GM19240 (cell line): Measurements from ENCODE around the gene AEBP1.

Source experiments
- DNase-seq: peaks from one replicate; pipeline ENCODE4 v3.0.0; 2011; ENCODE audit warnings: low spot score; ENCODE audit not compliant: insufficient read length

The AEBP1 gene

DNA sequence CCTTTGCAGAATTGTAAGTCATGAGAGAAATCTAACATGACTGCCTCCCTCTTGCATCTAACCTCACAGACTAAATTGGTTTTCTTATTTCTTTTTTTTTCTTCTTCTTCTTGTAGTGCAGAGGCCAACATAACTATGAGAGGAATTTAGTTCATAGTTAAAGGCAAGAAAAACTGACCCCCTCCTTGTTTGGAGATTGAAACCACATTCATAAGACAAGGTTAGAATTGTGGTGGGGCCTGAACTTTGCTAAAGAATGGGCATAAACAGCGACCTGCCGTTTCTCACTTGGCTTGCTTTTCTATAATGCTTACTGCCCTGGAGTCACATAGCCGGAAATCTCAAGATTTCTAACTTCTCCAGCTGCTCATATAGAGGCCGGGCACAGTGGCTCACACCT lies 19.4 kb upstream of the AEBP1 start:
- no peak for DNase-seq

DNA sequence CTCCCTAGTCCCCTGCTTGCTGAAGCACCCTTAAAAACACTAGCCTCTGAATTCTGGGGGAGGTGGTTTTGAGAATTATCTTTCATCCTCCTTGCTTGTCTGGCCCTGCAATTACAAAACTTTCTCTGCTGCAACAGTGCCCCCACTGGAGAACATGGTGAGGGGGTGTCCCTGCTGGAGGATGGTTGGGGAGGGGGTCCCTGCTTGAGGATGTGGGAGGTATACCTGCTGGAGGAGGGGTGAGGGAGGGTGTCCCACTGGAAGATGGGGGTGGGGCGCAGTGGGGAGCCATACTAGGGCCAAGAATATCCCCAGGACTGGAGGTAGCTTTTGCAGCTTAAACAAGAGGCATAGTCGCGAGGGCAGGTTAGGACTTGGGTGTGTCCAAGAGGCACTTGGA lies 18.6 kb upstream of the AEBP1 start:
- no peak for DNase-seq

DNA sequence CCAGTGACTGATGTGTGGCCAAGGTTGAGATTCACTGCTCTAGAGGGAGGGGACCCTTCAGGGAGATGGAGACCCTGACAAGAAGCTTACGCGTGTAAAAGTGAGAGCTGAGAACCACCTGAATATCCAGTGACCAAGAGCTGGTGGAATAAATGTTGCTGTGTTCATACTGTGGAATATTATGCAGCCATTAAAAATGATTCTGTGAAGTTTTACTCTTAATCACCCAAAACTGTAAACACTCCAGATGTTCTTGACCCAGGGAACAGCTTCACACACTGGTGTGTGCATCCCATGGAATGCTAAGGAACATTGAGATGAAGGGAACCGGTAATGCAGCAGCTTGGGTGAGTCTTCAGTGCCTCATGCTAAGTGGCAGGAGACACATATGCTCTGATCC lies 17.5 kb upstream of the AEBP1 start:
- no peak for DNase-seq

DNA sequence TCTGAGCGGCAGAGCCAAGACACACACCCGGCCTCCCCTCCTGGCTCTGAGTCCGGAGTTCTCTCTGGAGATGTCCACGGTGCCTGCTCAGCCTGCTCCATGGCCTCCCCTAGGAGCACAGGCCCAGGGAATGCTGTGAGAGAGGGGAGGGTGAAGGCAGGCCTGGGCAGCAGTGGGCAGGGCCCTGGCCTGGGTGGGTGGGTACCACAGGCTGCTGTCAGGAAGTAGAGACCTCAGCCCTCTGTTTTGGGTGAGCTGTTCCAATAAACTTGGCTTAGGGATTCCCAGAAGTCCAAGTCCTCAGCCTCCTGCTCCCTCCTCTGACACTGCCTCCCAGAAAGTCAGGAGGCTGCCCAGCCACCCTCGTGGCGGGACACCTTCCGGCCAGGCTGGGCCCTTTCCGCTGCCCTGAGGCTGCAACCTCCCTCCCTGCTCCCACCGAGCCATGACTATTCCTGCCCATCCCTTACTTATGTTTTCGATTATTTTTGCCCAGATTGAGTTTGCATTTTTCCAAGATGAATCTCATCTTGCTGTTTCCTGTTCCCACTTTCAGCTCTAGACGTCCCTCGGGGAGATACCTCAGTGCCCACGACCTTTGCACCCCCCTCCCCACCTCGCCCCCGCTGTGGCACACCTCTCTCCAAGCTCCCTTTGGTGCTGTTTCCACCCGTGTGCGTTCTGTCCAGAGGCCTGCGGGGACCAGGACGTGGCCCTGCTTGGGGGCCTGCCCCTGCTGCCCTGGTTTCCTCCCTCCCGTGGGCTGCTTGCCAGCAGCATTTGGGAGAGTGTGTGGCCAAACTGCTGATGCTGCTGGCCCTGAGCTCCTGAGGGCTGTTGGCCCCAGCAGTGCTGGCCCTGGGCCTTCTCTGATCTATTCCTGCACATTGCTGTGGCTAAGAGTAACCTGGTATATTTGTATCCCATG lies 16.0 kb upstream of the AEBP1 start:
- no peak for DNase-seq

DNA sequence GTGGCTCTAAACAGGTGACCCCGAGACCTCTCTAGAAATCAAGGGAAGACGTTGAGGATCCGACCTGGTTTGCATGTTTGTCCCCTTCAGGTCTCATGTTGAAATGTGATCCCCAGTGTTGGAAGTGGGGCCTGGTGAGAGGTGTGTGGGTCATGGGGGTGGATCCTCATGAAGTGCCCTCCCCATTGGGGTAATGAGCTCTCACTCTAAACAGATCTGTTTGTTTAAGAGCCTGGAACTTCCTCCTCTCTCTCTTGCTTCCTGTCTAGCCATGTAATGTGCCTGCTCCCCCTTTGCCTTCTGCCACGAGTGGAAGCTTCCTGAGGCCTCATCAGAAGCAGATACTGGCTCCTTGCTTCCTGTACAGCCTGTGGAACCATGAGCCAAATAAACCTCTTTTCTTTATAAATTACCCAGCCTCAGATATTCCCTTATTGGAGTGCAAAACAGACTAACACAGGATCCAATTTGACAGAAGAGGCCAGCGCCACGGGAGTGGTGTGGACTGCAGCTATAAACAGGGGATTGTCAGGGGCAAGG lies 11.0 kb upstream of the AEBP1 start:
- DNase-seq = no peak

DNA sequence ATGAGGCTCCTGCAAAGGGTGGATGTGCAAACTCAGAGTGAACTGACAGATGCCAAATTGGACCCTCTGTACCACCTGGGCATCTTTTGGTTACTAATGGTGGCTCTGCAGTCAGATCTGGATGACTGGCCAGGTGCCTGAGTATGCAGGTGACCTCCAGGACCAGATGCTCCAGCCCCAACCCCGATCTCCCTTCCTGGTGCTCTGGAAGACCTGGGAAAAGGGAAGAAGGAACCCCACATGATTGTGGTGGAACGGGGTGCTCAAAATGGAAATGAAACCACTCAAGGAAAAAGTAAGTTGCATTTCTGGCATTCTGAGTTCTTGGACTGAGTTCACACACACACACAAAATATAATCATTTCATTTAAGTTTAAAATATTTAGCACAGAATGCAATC lies 9.8 kb upstream of the AEBP1 start:
- DNase-seq = no peak

DNA sequence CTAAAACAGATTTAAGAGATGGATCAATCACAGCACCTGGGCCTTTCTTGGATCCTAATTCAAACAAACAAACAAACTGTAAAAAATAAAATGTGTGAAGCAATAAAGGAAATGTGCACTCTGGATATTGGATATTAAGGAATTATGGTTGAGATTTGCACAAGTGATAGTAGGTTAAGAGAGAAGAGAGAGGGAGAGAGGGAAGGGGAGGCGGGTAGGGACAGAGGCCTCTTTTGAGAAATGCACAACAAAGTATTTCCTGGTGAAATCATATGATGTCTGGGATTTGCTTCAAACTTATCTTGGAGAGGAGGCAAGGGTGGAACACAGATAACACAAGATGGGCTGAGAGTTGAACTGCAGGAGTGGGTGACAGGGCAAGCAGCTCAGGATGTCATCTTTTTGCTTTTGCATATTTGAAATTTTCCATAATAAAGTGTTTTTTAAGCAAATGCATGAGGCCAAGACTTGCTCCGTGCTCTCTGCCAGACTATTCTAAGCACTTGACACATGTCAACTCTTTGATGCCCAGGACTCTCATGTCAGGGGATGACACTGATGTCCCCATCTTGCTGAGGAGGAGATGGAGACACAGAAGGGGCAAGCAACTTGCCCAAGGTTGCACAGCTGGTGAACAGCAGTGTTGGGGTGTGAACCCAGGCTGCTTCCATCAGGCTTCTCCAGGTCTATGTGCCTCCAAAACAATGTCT lies 9.1 kb upstream of the AEBP1 start:
- no peak for DNase-seq

DNA sequence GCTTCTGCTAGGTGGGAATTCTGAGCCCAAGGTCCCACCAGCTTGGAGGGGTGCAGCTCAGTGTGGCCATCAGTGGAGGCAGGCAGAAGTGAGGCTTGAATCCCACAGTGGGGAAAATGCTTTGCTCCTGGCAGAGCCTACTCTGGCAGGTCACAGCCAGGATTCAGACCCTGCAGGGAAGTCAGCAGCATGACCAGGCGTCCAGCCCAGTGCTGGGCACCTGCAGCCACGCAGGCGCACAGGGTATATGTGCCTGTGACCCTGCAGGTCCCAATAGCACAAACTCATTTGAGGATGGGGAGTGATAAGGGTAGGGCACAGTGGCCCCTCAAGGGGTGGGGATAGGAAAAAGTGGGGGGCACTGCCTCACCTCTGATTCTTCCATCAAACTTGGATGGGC lies 8.4 kb upstream of the AEBP1 start:
- no peak for DNase-seq

DNA sequence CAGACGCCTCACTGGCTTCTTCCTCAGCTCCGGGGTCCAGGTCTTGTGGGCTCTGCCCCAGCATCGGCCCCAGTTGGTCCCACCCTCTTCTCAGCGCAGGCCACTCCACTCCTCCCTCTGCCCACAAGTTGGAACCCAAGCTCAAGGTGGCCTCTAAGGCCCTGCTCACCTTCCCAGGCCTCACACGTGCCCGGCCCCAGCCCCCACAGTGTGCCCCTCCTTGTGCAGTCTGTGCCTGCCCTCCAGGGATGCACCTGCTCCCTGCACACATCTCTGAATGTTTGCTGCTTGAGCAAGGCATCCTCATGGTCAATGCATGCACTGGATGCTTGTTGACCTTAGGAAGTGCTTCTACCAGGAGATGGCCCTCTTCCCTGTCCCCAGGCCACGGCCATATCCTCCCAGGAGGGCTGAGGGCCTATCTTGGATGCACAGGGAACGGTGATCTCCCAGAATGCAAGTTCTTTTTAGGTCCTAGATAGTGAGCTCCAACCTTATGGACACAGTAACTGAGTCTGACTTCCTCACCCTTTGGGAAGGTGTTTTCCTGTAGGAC lies 7.7 kb upstream of the AEBP1 start:
- DNase-seq = no peak

DNA sequence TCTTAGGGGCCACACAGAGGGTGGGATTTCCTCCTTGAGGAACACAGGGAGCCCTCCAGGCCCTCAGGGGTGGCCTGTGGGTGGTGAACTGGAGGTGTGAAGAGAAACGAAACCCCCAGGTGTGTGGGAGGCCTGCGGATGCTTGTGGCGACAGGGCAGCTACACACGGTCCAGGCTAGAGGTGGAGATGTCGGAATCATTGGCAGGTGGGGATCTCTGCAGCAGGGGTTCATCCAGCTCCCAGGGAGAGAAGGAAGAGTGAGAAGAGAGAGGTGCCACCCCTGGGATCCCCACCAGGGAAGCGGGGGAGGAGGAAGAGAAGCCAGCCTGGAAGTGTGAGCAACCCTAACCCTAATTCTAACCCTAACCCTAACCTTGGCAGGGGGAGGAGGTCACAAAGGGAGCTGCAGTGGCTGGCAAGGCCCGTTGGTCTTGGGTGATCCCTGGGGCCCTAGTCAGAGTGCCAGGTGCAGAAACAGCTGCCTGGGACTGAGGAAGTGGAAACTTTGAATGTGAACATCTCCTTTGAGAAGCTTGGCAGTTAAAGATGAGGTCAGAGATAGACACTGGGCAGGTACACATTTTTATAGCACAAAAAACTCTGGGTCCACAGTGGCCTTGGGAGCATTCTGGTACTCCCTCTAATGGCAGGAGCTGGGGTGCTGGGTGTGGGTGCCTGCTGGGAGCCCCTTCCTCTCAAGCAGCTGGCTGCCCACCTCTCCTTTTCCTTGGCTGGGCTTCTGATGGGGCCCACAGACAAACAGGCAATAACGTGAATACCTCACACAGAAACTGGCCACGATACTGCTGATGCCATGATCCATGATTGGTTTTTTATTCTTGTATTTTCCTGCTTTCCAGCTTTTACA lies 6.8 kb upstream of the AEBP1 start:
- DNase-seq = no peak

DNA sequence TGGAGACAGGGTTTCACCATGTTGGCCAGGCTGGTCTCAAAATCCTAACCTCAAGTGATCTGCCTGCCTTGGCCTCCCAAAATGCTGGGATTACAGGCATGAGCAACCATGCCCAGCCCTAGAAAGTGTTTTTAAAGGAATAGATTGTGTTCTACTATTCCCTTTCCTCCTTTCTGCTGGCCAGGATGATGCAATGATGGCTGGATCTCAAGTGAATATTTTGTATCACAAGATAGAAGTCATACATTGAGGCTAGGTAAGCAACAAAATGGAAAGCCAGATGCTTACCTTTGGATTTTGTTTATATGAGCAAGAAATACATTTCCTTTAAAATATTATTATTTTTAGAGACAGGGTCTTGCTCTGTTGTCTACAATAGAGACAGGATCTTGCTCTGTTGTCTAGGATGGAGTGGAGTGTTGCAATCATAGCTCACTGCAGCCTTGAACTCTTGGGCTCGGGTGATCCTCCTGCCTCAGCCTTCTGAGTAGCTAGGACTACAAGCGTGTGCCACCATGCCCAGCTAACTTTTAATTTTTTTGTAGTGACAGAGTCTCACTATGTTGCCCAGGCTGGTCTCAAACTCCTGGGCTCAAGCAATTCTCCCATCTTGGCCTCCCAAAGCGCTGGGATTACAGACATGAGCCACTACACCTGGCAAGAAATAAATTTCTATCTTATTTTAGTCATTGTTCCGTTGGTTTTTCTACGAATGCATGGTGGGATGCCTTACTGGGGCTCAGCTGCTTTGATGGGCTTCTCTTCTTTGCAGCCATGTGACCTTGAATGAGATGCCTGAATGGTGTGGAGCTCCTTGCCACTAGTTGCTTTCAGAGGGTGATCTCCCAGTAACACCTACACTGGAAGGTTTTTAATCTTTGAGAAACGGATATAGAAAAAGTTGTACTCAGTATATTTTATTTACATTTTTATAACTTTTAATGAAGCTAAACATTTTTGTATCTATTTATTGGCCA lies 5.8 kb upstream of the AEBP1 start:
- no peak for DNase-seq

DNA sequence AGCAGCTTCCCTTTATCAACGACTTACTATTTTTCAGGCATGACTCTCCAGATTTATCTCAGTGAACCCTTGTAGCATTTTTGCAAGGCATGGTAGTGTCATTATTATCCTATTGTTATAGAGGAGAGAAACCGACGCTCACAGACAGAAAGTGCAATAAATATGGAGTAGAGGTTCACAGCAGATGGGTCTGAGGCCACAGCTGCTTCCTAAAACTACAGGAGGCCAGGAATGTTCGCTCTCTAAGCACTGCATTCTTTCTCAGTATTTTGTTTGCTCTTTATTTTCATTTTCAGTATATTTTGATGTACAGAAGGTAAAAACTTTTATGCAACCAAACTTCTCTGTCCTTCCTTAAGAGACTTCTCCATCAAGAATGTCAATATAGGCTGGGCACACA lies 4.5 kb upstream of the AEBP1 start:
- no peak for DNase-seq

DNA sequence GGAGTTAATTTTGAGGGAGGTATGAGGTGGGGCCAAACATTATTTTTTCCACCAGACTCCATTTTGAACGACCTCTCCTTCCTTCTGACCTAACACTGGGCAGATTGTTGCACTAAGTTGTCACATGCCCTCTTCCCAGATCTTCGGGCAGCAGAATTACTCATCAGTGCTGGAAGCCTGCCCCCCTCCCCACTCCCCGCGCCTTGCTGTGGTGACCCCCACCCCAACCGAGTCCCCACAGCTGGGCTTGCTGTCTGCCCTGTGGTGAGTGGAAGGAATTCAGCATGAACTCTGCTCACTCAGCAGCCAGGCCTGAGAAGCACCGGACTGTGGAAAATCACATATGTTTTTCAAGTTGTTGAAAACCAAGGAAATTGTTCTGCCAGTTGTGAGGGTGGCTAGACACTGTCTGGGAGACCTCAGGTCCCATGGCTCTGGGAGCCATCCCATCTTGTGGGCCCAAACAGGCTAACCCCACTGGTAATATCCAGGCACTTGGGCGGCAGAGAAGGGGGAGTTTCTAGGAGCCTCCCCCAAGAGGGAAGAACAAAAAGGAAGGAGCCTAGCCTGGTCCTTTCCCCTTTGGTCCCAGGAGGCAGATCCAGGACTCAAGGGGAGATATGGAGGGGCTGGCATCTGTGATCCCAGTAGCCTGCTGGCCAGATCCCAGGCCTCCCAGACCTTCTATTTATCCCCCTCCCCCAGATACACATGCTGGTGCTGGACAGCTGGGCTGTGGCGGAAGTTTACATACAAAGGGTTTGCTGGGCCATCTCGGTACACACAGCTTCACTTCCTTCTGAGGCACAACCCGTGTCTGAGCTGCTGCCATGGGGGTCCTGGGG lies 3.5 kb upstream of the AEBP1 start:
- DNase-seq = no peak

DNA sequence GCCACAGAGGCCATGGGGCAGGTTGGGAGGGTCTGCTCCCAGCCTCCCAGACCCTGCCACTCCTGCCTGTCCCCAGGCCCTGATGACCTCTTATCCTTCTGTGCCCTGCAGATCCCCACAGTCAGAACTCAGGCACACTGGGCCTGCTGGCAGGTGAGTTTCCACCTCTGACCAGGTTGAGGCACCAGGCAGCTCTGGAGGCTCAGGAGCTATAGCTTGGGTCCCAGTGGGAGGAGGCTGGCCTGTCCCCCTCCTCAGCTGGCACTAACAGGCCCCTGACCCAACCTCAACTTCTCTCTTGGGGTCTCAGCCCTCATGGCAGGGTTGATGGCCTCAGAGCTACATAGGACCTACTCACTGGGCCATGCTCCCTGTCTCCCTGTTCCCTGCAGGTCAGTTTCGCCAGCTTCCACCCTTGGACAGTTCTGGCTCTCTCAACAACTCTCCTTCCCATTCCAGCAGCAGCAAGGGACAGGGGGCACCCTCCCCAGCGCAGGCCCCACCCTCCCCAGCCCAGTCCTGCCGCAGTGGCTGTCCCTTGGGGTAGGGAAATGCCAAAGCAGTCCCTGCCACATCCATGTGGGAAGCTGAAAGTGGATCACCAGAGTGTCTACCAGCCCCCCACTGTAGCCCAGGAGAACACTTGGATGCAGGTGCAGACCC lies 2.7 kb upstream of the AEBP1 start:
- DNase-seq = no peak

DNA sequence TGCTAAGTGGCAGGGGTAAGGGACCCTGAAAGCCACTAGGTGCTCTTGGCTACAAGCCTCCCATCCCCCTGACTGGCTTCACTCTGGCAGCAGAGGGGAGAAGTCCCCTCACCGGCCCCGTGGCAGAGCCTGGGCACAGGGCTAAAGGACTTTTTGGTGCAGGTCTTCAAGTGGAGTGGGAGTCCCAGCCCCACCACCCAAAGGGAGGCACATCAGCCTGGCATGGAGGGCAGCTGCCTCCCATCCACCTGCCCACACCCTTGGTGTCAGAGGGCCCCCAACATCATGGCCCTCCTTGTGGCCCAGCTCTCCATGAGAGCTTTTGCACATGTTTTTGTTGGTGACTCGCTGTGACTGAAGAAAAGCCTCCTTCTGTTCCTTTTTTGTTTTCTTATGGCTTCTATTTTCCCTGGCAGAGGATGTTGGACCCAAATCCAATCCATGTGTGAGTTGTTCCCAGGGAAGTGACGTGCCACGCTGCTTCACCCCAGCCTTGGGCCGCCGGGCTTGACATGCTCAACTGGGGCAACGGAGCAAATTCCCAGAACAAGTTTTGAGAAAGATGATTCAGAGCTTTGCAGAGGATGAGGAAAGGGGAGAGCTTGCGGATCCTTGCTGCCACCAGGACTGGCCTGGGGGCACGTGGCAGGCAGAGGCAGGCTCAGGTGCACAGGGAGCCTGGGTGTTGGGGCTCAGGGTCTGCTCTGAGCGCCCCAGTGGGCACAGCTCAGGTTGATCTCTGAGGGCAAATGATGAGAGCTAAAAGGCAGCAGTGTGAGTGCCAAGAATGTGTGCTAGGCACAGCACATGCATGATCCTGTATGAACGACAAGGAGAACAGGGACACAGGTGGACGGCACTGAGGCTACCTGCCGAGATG lies 1.9 kb upstream of the AEBP1 start:
- DNase-seq = no peak

DNA sequence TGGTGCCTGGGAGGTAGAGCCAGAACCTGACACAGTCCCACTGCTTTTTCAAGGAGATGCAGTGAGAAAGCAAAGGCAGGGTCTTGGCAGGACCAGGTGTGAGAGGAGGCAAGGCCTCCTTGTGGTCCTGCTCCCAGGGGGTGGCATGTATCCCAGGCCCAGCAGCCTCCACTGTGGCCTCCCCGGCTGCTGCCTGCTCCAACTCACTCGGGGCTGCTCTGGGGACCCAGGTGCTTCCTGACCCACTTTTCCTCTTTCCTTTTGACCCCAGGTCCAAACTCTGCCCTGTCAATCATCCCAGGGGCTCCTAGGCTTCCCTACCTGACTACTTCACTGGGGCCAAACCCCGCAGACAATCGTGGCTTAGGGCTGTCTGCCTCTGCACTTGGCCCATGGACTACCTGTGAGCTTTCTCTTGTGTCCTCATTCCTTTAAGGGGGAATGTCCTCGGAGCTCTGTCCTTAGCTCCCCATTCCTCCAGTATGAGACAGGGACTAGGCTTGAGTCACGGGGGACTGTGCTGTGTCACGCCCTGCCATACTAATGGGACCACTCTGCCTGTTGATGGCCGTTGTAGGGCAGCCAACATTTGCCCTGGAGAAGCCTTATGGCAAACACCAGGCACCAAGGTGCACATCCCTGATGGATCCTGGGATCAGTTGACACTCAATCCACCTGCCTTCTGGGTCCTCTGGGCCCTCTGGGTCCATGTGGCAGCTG lies 1.1 kb upstream of the AEBP1 start:
- no peak for DNase-seq

DNA sequence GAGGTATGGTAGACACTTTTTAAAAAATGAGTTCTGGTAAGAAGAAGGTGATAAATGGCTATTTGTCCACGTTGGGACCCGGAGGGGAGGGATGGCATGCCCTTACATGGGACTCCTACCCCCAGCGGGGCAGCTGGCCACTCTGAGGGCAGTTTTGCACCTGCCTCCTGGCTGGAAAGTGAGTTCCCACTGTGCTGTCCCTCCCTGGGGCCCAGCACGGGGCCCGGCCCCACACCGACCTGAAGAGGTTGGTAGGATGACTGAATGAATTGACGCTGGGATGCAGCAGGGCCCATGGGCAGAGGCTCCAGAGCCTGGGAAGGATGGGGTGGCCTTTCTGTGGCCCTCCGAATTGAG lies 601 bp upstream of the AEBP1 start:
- DNase-seq = no peak
